ENCODE data around the gene ABHD17A.

- TF ChIP-seq CTCF (IDR thresholded peaks at IDR 0.05) (peak; percentile 80 to 92 (median 90)), POLR2A (IDR thresholded peaks at IDR 0.05) (no peak)
These were observed 43.9 kb upstream of the ABHD17A start for GRCh38 chr19:1929021-1929742.
